ENCODE data around the gene GCAT.

Gene GCAT

GRCh38 chr22:37805810-37806277 lies 1.9 kb upstream of the GCAT start:
- Histone ChIP-seq H3K4me3 (ENCODE audit: low read depth, low read length, poor library complexity, severe bottlenecking) (peak overlapping the region; percentile 73), H3K4me1 (ENCODE audit: insufficient read depth, low read length, severe bottlenecking) (peaks cover 71% of the 10 kb centered on the region), H3K27ac (ENCODE audit: low read depth, low read length, poor library complexity, severe bottlenecking) (peak overlapping the region; percentile 34)

GRCh38 chr22:37806409-37807333 lies 1.1 kb upstream of the GCAT start:
- no peak for TF ChIP-seq EZH2 (IDR thresholded peaks at IDR 0.05; ENCODE audit: borderline replicate concordance, low read length)
- no peak for TF ChIP-seq CTCF (IDR thresholded peaks at IDR 0.05; ENCODE audit: low read length)
- Histone ChIP-seq H3F3A (ENCODE audit: insufficient read depth, low read length) (no peaks in the 10 kb centered on the region; the same call in 1 of the 2 replicates), H3K79me2 (ENCODE audit: insufficient read depth, low read length) (no peaks in the 10 kb centered on the region), H3K27ac (ENCODE audit: low read depth, low read length, poor library complexity, severe bottlenecking) (peak overlapping the region; percentile 34), H3K4me1 (ENCODE audit: insufficient read depth, low read length, severe bottlenecking) (peaks cover 69% of the 10 kb centered on the region), H3K9ac (ENCODE audit: low read length) (peak overlapping the region; percentile 56), H3K27me3 (ENCODE audit: insufficient read depth, low read length) (peaks cover 10% of the 10 kb centered on the region; the same call in 1 of the 2 replicates), H3K9me3 (ENCODE audit: low read length) (no peaks in the 10 kb centered on the region), H2AFZ (ENCODE audit: low read length) (no peak overlapping the region), H3K4me3 (ENCODE audit: low read depth, low read length, poor library complexity, severe bottlenecking) (peak overlapping the region; percentile 73), H3K36me3 (ENCODE audit: insufficient read depth, low read length) (no peaks in the 10 kb centered on the region; the same call in 1 of the 2 replicates), H3K9me2 (ENCODE audit: low read depth, low read length) (no peaks in the 10 kb centered on the region), H4K20me1 (ENCODE audit: insufficient read depth, low read length) (no peaks in the 10 kb centered on the region), H3K4me2 (ENCODE audit: low read length) (peak overlapping the region; percentile 73)

More at GRCh38 chr22:37805810-37806277, 1.9 kb upstream of the GCAT start:
- H3F3A ChIP-seq (ENCODE audit: insufficient read depth, low read length), result no peaks in the 10 kb centered on the region; the same call in 1 of the 2 replicates
- no peak overlapping the region for H2AFZ ChIP-seq (ENCODE audit: low read length)
- peaks cover 10% of the 10 kb centered on the region; the same call in 1 of the 2 replicates for H3K27me3 ChIP-seq (ENCODE audit: insufficient read depth, low read length)
- TF ChIP-seq EZH2 (IDR thresholded peaks at IDR 0.05; ENCODE audit: borderline replicate concordance, low read length) (no peak), CTCF (IDR thresholded peaks at IDR 0.05; ENCODE audit: low read length) (no peak)
- no peaks in the 10 kb centered on the region for H3K79me2 ChIP-seq (ENCODE audit: insufficient read depth, low read length)
- H3K36me3 ChIP-seq (ENCODE audit: insufficient read depth, low read length), result no peaks in the 10 kb centered on the region; the same call in 1 of the 2 replicates
- no peaks in the 10 kb centered on the region for H4K20me1 ChIP-seq (ENCODE audit: insufficient read depth, low read length)
- no peaks in the 10 kb centered on the region for H3K9me3 ChIP-seq (ENCODE audit: low read length)
- H3K9ac ChIP-seq (ENCODE audit: low read length), result no peak overlapping the region; the same call in 1 of the 2 replicates
- H3K9me2 ChIP-seq (ENCODE audit: low read depth, low read length), result no peaks in the 10 kb centered on the region
- peak overlapping the region; percentile 73; the same call in 1 of the 2 replicates for H3K4me2 ChIP-seq (ENCODE audit: low read length)

- peaks cover 52% of the 10 kb centered on the region for H3K4me1 ChIP-seq (ENCODE audit: insufficient read depth, low read length, severe bottlenecking)
- H3K9me2 ChIP-seq (ENCODE audit: low read depth, low read length), result no peaks in the 10 kb centered on the region
- no peaks in the 10 kb centered on the region for H3K9me3 ChIP-seq (ENCODE audit: low read length)
- no peaks in the 10 kb centered on the region; the same call in 1 of the 2 replicates for H3F3A ChIP-seq (ENCODE audit: insufficient read depth, low read length)
- no peak overlapping the region for H2AFZ ChIP-seq (ENCODE audit: low read length)
- H4K20me1 ChIP-seq (ENCODE audit: insufficient read depth, low read length), result no peaks in the 10 kb centered on the region
- H3K4me3 ChIP-seq (ENCODE audit: low read depth, low read length, poor library complexity, severe bottlenecking), result peak overlapping the region; percentile 73
- TF ChIP-seq CTCF (IDR thresholded peaks at IDR 0.05; ENCODE audit: low read length), result no peak
- TF ChIP-seq EZH2 (IDR thresholded peaks at IDR 0.05; ENCODE audit: borderline replicate concordance, low read length), result no peak
- no peaks in the 10 kb centered on the region for H3K79me2 ChIP-seq (ENCODE audit: insufficient read depth, low read length)
- H3K36me3 ChIP-seq (ENCODE audit: insufficient read depth, low read length), result no peaks in the 10 kb centered on the region; the same call in 1 of the 2 replicates
- peak overlapping the region; percentile 72 for H3K9ac ChIP-seq (ENCODE audit: low read length)
- H3K27me3 ChIP-seq (ENCODE audit: insufficient read depth, low read length), result peaks cover 10% of the 10 kb centered on the region; the same call in 1 of the 2 replicates
- no peak overlapping the region for H3K27ac ChIP-seq (ENCODE audit: low read depth, low read length, poor library complexity, severe bottlenecking)
- peak overlapping the region; percentile 73 for H3K4me2 ChIP-seq (ENCODE audit: low read length)
Measured at GRCh38 chr22:37808294-37808657, 542 bp downstream of the GCAT start.
